ENCODE measurements around the gene EEF1E1.
A peak's percentile ranks its signal among the peaks of the same experiment; 100 is the strongest.

The EEF1E1 gene
- 2.6 to 4.0 (median 3.2) reads per million in 4 donors for total RNA-seq

DNA sequence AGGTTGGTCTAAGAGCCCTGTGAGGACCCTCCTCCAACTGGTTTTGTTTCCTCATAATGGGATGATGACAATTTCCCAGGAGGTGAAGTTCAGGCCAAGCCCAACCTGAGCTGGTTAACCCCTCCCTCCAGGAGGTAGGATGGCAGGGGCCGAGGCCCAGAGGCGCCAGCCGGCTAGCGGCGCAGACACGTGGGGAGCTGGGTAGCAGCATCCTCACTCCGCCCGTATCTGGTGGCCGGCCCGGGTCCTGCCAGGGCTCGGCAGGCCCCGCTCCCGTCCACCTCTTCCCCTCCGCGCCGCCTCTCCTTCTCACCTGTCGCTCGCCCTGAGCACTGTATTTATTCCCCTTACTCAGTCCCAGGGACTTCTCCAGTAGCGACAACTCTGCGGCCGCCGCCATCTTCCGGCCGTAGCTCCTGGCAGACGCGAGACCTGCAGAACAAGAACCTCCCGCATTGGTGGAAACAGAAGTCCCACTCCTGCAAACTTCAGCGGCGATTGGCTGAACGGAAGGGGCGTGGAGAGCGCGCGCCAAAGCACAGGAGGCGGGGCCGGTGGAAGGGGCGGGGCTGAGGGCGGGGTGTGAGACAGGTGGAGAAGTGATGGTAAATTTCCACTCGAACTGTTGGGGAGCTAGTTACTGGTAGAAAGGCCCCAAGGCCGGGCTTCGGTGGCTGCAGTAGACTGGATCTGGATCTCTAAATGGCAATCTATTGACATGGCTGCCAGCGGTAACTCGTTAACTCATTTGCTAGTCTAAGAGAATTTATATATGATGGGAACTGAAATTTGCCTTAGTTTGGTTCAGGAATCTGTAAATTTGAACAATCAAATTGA is at the start of gene EEF1E1:
EEF1E1 (minus strand) TSS at position 427 of the 837 bp plus-strand sequence; CDS start at position 400, 27 bp downstream.
- DNase-seq, result peak; percentile 91 to 98 (median 96)

DNA sequence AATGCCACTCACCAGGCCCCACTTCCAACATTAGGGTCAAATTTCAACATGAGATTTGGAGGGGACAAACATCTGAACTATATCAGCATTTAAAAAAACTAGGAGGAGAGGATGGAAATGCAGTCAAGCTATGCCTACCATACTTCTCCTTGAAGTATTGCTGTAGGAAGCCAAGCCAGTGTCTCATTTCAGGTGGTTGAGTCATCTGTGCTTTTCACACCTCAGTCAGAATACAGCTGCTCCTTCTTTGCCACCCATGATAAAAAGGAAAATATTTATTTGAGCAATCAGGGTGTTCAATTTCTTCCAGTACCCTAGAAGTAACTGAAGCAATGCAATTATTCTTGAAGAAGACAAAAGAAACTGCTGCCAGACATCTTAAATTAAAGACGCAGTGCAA is 47.0 kb upstream of the EEF1E1 start:
- DNase-seq, result no peak

DNA sequence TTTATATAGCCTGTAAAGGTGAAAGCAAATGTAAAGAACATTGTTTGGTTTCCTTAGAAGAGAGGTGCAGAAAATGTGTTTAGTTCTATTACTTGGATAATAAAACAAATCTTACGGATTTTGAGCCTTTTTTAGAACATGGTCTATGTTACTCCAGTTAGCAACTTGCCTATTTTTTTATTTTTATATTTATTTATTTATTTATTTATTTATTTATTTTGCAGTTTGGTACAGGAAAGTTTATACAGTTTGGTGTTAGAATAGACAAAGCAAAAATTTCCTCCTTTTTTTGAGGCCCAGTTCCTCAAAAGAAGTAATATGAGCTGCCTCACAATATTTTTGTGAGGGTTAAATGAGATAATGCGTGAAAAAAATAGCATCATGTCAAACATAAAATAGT is 41.6 kb upstream of the EEF1E1 start:
- DNase-seq, result no peak

DNA sequence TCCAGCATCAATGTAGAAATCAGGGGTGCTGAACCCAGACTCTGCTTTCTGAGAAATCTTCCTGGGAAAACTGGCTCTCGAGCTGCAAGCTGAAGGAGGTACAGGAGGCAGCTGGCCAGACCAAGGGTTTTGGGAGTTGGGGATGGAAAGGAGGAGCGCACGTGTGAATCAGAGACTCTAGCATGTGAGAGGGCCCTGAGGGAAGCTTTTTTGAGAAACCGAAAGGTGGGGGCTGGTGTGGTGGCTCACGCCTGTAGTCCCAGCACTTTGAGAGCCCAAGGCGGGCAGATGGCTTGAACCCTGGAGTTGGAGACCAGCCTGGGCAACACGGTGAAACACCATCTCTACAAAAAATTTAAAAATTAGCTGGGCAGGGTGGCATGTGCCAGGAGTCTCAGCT is 37.1 kb upstream of the EEF1E1 start:
- no peak for DNase-seq

DNA sequence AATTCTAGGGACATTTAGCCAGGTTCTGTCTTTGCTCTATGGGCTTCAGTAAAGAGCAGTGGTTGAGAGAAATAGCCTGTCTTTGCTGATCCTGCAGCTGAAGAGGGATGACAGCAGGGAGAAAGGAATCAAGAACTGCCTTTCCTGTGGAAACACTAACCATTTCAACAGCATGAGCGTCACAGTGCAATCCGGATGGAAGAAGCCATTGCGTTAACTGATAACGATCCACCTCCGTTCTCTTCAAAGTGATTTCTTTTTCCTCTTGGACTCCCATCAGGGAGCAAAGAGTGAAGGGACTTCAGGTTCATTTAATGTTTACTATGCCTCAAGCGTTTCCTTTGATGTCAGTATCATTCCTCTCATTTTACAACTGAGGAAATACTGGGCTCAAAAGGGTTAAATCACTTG is 35.2 kb upstream of the EEF1E1 start:
- DNase-seq, result no peak

DNA sequence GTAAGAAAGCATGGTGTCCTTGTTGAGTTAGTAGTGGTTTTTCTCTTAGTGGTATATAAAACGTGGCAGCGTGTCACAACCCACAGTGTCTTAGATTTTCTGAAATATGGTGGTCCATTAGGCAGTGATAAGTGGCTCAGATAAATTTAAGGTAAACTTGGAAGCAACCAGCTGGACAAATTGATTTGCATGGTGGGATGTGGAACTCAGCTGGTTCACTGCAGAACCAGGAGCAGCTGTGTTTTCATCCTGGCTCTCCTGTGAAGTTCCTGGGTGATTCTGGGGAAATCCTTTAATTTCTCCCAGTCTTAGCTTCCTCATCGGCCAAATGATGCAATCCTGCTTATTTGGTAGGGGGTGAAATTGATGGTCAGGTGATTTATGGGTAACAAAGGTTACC is 32.9 kb upstream of the EEF1E1 start:
- no peak for DNase-seq

DNA sequence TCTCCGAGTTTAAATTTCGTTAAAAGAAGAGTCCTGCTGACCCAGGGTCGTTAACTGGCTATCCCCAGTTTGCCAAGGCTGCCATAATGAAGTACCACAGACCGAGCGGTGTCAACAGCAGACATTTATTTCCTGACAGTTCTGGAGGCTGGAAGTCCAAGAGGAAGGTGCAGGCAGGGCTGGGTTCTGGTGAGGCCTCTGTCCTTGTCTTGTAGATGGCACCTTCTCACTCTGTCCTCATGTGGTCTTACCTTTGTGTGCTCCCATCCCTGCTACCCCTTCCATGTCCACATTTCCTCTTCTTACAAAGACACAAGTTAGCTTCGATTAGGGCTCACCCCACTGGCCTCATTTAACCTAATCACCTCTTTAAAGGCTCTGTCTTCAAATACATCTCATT is 29.8 kb upstream of the EEF1E1 start:
- no peak for DNase-seq

DNA sequence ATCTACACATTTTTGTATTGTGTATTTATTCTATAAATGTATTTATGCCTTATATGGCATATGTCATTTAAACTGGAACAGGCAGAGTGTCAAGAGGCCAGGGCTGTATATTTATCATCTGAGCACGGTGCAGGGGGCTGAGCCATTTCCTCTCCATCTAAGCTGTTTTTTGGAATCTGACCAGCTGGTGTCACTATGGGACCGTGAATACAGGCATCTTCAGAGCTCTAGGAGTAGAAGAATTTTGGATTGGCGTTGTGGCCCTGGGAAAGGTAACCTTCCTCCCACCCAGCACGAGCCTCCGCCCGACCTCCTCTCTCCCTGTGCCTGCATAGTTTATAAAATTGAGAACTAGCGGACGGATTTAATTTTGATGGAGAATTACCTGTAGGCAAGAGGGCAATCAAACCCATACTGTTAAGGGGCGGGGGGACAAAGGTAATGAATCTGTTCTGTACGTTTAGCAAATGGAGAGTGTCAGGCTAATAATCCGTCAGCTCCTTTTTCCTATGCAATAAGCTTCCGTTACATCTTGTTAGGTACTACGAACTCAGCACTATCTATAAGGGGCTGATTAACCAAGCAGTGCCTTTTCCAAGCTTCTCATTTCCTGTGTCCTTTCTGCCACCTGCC is 29.0 kb upstream of the EEF1E1 start:
- DNase-seq, result peak in 3 of 5 donors; percentile 4 to 17 (median 6)

DNA sequence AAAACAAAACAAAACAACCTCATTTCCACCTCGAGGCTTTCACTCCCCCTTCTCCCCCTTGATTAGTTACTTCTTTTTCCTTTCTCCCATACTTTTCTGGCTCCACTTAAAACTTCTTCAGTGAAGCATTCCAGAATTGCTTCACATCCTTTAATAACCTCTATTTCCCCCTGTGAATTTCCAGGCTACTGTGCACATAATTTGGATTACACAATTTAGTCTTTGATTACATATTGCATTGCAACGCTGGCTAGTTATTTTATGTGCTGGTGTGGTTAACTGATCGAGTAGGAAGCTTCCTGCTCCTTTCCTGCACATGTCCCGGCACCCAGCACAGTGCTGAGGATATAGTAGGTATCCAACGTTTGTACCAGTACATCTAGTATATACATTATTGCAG is 28.1 kb upstream of the EEF1E1 start:
- no peak for DNase-seq

DNA sequence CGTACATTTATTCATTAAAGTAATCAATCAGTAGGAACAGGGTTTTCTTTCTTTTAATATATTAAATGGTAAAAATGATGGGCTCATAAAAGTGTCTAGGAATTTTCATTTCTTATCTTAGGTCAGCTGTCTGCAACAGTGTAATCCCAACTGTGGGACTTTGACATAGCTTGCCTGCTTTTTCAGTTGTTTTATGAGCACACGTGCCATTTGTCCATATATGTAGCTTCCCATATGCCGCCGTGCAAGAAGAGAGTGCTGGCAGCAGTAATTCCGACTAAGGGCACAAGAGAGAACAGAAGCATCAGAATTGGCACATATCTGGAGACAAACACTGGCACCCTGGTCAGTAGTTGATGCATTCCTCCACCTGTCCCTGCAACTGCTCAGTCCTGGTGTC is 20.9 kb upstream of the EEF1E1 start:
- no peak for DNase-seq

DNA sequence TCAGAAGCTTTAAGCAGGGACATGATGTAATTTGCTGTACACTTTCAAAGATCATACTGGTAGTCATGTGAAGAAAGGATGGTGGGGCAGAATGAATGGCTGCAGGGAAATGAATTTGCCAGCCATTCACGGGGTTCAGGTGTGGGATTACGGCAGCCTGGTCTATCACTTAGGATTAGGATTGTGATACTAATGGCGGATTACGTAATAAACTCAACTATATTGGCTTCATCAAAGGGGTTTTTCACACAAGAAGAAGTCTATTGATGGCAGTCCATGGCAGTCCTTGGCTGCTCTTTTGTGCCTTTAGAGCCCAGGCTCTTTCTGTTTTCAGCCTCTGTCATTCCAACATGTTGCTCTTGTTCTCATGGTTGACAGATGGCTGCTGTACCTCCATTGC is 12.6 kb upstream of the EEF1E1 start:
- DNase-seq, result no peak

DNA sequence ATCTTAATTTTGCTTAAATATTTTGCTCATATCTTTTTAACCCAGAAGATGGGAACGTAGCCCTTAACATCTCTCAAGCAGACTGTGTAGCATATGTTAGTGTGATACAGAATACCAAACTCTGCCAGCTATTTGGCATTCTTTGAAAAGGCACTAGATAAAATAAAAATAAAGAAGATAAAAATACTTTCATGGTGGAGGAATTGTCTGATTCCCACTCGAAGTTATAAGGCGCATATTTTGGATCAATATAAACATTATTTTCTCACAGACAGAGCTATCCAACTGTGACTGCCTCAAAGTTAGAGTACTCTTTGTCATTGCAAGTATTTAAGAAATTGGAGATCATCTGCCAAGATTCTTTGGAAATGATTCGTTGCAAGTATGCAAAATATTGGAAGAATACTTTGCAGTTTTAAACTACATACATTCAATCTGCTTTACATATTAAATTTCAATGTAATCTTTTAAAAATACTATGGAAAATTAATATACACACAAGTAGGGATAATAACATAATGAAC is 10.8 kb upstream of the EEF1E1 start:
- no peak for DNase-seq

DNA sequence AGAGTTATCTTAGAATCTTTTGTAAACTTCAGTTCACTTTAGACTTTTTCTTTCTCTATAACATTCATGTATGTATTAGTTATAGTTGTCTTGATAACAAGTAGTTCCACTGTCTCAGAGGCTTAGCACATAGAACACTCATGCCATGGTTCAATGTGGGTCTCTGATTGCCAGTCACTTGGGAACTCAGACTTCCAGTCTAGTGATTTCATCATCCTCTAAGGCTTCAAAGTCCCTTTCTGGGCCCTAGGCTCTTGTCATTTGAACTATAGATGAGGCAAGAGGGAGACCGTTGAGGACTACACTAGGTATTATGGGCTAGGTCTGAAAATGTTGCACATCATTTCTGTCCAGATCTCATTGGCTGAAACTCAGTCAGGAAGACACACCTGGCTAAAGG is 8.4 kb upstream of the EEF1E1 start:
- no peak for DNase-seq

DNA sequence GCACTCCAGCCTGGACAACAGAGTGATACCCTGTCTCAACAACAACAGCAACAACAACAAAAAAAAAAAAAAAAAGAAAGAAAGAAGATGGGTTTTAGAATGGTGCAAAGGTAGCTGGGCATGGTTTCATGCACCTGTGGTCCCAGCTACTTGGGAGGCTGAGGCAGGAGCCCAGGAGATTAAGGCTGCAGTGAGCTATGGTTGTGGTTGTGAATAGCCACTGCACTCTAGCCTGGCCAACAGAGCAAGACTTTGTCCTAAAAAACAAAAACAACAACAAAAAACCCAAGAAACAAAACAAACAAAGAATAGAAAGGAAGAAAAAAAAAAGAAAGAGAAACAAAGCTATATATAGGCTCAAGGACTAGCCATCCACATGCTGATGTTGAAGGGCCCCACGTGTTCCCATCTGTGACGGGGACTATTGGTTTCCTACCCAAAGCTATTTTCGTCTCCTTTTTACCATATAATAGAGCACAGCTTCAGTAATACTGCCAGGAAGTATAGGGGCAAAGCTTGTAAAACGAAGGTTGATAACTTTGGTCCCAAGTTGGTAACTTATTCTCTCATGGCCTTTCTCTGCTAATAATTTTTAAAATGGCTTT is 7.9 kb upstream of the EEF1E1 start:
- no peak for DNase-seq

DNA sequence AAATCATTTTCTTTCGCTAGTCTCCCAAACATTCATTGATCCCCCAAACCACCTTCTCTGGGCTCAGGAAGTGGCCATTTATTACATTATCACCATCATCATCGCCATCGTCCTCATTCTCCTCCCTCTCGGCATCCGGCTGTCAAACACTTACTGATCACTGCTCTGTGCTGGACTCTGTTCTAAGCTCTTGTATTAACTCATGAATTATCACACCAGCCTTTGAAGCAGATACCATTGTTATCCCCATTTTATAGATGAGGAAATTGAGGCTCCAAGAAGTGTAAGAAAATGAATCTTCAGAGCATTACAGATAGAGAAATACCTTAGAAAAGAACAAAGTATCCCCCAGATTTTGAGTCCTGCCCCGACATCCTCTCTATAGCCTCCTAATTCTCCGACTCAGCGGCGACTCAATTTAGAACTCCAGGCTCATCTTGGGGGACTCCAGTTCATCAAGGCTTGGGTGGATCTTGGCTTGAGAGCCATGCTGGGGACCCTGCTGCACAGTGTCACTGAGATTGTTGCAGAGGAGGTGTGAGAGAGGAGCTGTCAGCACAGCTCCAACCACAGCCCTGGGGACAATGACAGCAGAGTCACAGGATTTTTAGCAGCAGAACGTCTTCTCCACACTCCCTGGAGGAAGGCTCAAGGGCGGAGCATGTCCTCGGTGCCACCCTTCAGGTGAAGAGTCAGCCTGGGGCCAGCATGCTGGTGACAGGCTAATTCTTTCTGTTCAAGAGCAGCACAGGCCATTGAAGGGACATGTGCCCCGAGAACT is 6.6 kb upstream of the EEF1E1 start:
- DNase-seq, result no peak

DNA sequence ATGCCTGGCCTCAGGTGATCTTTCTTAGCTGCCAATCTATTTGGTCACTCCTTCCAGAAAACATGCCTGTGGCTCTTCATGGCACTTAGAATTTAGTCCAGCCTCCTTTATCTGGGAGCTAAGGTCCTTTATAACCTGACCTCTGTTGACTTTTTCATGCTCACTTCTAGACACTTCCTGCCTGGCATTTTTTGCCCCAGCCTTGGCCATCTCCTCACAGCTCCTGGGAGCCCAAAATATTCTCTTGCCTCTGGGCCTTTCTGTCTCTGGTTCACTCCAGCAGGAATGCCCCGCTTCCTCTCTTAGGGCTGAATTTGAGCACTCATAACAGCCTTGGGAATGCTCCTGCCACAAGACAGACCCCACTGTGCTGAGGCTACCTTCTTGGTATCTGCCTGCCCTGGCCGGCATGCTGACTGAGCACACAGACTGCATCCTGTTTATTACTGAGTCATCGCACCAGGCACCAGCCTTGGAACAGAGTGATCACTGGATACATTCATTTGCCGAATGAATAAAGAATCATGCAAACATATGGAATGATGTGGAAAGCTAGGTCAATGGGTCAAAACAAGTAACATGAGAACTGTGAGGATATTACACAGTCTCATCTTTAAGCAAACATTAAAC is 5.8 kb upstream of the EEF1E1 start:
- DNase-seq, result no peak

DNA sequence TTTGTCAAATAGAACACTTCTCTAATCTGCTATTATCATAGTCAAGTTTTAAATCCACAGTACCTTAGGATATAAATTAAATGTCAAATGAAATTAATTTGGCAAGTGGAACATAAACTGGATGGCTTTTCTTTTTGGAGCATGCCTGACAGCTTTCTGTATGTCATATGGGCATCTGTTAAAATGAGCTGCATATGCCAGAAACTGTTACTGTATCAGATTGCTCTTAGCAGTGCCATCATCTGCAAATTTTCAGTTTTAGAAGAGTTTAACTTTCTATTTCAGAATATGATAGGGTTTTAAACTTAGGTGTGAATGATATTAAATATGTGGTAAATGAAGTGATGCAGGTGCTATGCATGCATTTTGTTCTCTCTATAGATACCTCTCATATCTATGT is 3.4 kb upstream of the EEF1E1 start:
- DNase-seq, result no peak

DNA sequence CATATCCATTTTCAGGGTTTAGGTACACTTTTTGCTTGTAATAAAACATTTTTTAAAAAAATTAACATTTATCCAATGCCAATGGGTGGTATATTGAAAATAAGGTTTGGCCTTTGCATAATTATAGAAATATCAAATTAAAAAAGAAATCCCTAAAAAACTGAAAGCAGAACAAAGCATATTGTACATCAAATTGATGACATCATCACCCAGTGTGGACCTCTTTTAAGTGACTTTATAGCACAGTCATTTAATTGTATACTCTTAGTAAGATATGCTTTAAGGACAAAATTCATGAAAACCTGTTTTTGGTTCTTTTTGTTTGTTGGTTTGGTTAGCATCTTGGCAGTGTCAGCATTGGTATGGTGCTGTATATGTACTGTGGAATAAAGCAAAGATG is 1.4 kb upstream of the EEF1E1 start:
- DNase-seq, result no peak

DNA sequence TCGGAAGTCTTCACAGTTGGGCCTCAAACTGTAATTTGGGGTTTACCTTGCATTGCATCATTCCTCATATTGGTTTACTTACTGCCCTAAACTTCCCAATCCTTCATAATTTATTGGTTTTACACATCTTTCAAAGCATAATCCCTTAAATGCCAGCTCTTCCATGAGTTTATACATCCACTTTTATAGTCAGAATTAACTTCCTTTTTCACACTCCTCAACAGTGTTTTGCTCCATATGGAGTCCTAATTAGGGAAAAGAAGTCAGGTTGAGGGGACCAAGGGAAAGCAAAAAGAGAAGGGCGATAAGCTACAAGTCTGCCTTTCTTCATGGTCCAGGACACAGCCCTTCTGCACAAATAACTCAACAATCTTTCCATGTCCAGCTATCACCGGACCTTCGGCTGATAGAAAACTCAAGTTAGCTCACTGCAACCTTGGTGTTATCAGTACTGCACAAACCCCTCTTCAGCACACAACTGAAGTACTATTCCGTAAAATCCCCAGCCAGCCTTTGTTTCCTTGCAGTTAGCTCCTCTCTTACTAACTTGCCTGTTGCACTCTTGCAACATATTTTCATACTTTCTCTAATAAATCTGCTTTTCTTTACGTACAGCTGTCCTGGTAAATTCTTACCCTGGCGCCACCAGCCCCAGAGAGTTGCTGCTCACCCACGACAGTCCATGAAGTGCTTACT is 2.0 kb downstream of the EEF1E1 start:
- DNase-seq, result no peak

DNA sequence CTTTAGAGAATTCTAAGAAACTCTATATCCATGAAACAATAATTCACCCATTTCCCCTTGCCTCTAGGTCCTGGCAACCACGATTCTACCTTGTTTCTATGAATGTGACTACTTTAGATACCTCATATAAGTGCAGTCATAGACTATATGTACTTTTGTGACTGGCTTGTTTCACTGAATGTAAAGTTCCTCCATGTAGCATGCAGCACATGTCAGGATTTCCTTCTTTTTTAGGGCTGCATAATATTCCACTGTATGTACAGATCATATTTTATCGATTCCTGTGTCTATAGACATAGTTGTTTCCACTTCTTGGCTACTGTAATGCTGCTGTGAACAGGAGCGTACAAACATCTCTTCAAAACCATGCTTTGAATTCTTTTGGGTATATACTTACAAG is 11.7 kb downstream of the EEF1E1 start:
- no peak for DNase-seq

DNA sequence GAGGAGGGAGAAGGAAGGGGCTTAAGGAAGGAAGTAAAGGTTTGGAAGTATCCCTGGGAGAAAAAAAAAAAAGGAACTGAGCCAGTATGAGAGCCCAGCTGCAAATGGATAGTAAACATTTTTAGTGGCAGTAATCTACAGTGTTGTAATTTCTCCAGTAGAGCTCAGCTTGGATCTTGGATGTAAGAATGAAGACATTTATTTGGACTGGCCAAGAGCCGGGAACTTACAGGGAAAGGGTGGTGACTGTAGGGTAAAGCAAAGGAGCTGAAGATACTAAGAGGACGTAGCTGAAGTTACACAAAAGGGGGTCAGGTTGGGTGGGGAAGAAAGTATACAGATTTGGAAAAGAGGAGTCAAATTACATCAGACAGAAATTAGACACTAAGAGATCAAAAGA is 13.5 kb downstream of the EEF1E1 start:
- DNase-seq, result no peak

Measured in T-helper 1 cell (primary cell).